Ascending aorta (tissue), 2 donors: ENCODE measurements around the gene SNAPC3. TPM values are rescaled to one million over a fixed set of nuclear protein-coding genes. Genes with fewer than 3 reads are reported as not detected.

Experiments used
- DNase-seq, 2 donors: peaks; one replicate each; pipeline ENCODE4 v3.0.0-alpha.2; 2019; ENCODE audit warnings: low spot score in 2 of 2
- H3K27ac ChIP-seq, 2 donors: fragments of 200-600 bp; sonication (generic); one replicate each; pipeline ENCODE4 v1.5.1; 2016 to 2017; ENCODE audit warnings: mild to moderate bottlenecking in 1 of 2
- H3K27me3 ChIP-seq: fragments of 200-600 bp; sonication (generic); one replicate; pipeline ENCODE4 v1.5.1; 2017
- H3K36me3 ChIP-seq, 2 donors: fragments of 200-600 bp; sonication (generic); one replicate each; pipeline ENCODE4 v1.5.1; 2016
- H3K4me1 ChIP-seq, 2 donors: fragments of 200-600 bp; sonication (generic); one replicate each; pipeline ENCODE4 v1.5.1; 2016 to 2017; ENCODE audit warnings: mild to moderate bottlenecking in 1 of 2
- H3K4me3 ChIP-seq, 2 donors: fragments of 200-600 bp; sonication (generic); one replicate each; pipeline ENCODE4 v1.5.1; 2016 to 2017; ENCODE audit warnings: mild to moderate bottlenecking in 1 of 2
- H3K9me3 ChIP-seq, 2 donors: fragments of 200-600 bp; sonication (generic); one replicate each; pipeline ENCODE4 v1.5.1; 2016
- CTCF ChIP-seq, 3 experiments: fragments of 200-600 bp in 2 of 3; fragments of 450-650 bp in 1 of 3; sonication (generic) in 2 of 3; IDR thresholded peaks; one replicate each; pipeline ENCODE4 v1.5.1; 2016 to 2019; ENCODE audit warnings: antibody characterized with exemption in 3 of 3, mild to moderate bottlenecking in 1 of 3, moderate library complexity in 1 of 3
- intact Hi-C: fragments of 100-400 bp; cut with DNase I; formaldehyde crosslinking; loops from one replicate; pipeline ENCODE4 v1.15.1; 2023
- total RNA-seq: library from RNA; depleted of rRNA; stranded (reverse); fragments of >200 nt; gene quantifications from one replicate; pipeline ENCODE4 v1.1.0, GENCODE V29; 2016

Gene SNAPC3
- total RNA-seq, 1 donor from 2014 or later = 8.8 TPM

- peak; percentile 21 to 71 (median 32) for TF ChIP-seq CTCF (IDR thresholded peaks at IDR 0.05)
- no peak overlapping the region for H3K4me3 ChIP-seq
- H3K27me3 ChIP-seq = no peaks in the 10 kb centered on the region
- H3K27ac ChIP-seq = peak overlapping the region; percentile 23 to 41
- DNase-seq = no peak
- peaks cover 0 to 7% of the 10 kb centered on the region in 2 donors for H3K4me1 ChIP-seq
- no peaks in the 10 kb centered on the region for H3K9me3 ChIP-seq
- H3K36me3 ChIP-seq = peaks cover 0 to 19% of the 10 kb centered on the region in 2 donors
- intact Hi-C loops = loop anchor here (10.0 kb wide), 1 partner anchor 119 kb away; no protein-coding TSS in a partner anchor
Observed at GRCh38 chr9:15485836-15486666, 63.4 kb downstream of the SNAPC3 start.

GRCh38 chr9:15491950-15492349 lies 69.3 kb downstream of the SNAPC3 start:
- intact Hi-C loops = no loop called here
- no peaks in the 10 kb centered on the region for H3K9me3 ChIP-seq
- DNase-seq = no peak
- peaks cover 0 to 13% of the 10 kb centered on the region in 2 donors for H3K36me3 ChIP-seq
- no peak overlapping the region for H3K27ac ChIP-seq
- peaks cover 0 to 9% of the 10 kb centered on the region in 2 donors for H3K4me1 ChIP-seq
- no peak for TF ChIP-seq CTCF (IDR thresholded peaks at IDR 0.05)
- H3K27me3 ChIP-seq = no peaks in the 10 kb centered on the region
- H3K4me3 ChIP-seq = no peak overlapping the region

- no peak for TF ChIP-seq CTCF (IDR thresholded peaks at IDR 0.05)
- peaks cover 0 to 14% of the 10 kb centered on the region in 2 donors for H3K4me1 ChIP-seq
- no peak overlapping the region for H3K27ac ChIP-seq
- no peak for DNase-seq
- intact Hi-C loops = no loop called here
- H3K9me3 ChIP-seq = no peaks in the 10 kb centered on the region
- H3K4me3 ChIP-seq = no peak overlapping the region
- no peaks in the 10 kb centered on the region for H3K27me3 ChIP-seq
- H3K36me3 ChIP-seq = peaks cover 0 to 13% of the 10 kb centered on the region in 2 donors
Observed at GRCh38 chr9:15492485-15493150, 69.9 kb downstream of the SNAPC3 start.

- no peak for DNase-seq
- Histone ChIP-seq H3K9me3 (no peaks in the 10 kb centered on the region), H3K4me3 (no peak overlapping the region), H3K36me3 (peaks cover 0 to under 1% of the 10 kb centered on the region in 2 donors), H3K27ac (no peak overlapping the region), H3K27me3 (no peaks in the 10 kb centered on the region), H3K4me1 (peaks cover 0 to 18% of the 10 kb centered on the region in 2 donors)
- TF ChIP-seq CTCF (IDR thresholded peaks at IDR 0.05) = no peak
- intact Hi-C loops = no loop called here
Observed at GRCh38 chr9:15498246-15498995, 75.7 kb downstream of the SNAPC3 start.

- no peak for DNase-seq
- H3K4me1 ChIP-seq = peaks cover 0 to 18% of the 10 kb centered on the region in 2 donors
- H3K27me3 ChIP-seq = no peaks in the 10 kb centered on the region
- no peaks in the 10 kb centered on the region for H3K9me3 ChIP-seq
- TF ChIP-seq CTCF (IDR thresholded peaks at IDR 0.05) = no peak
- H3K36me3 ChIP-seq = peaks cover 0 to 7% of the 10 kb centered on the region in 2 donors
- no peak overlapping the region for H3K4me3 ChIP-seq
- H3K27ac ChIP-seq = no peak overlapping the region
- intact Hi-C loops = no loop called here
Observed at GRCh38 chr9:15499139-15499538, 76.5 kb downstream of the SNAPC3 start.
